RPMI8226 (cell line): ENCODE results near the gene CACUL1.
A peak's percentile ranks its signal among the peaks of the same experiment; 100 is the strongest.
"Not testable (repeated sequence)": the region's sequence is repeated elsewhere in the genome, so short reads cannot be mapped to it uniquely, and the experiment has no call there.

Experiments
- DNase-seq: peaks from one replicate; pipeline ENCODE4 v3.0.0-alpha.2; 2015

The CACUL1 gene

GRCh38 chr10:118754556-118755423 lies at the start of gene CACUL1:
Gene CACUL1 (minus strand): TSS chr10:118754970. CDS start chr10:118754762, 208 bp downstream.
- peak; percentile 98 for DNase-seq

GRCh38 chr10:118804262-118804773 lies 49.5 kb upstream of the CACUL1 start:
- DNase-seq, result no peak

GRCh38 chr10:118802126-118802793 lies 47.5 kb upstream of the CACUL1 start:
- DNase-seq, result no peak

- DNase-seq, result peak; percentile 19
Measured at GRCh38 chr10:118800920-118801319, 46.1 kb upstream of the CACUL1 start.

- no peak for DNase-seq
Measured at GRCh38 chr10:118799777-118800176, 45.0 kb upstream of the CACUL1 start.

- no peak for DNase-seq
Measured at GRCh38 chr10:118798231-118798662, 43.5 kb upstream of the CACUL1 start.

GRCh38 chr10:118794971-118795370 lies 40.2 kb upstream of the CACUL1 start:
- not testable (repeated sequence) for DNase-seq

GRCh38 chr10:118793545-118793944 lies 38.8 kb upstream of the CACUL1 start:
- DNase-seq, result no peak

GRCh38 chr10:118792526-118792925 lies 37.8 kb upstream of the CACUL1 start:
- DNase-seq, result no peak

GRCh38 chr10:118790058-118790457 lies 35.3 kb upstream of the CACUL1 start:
- peak; percentile 49 for DNase-seq

GRCh38 chr10:118785551-118785950 lies 30.8 kb upstream of the CACUL1 start:
- DNase-seq, result no peak

GRCh38 chr10:118783776-118784545 lies 29.2 kb upstream of the CACUL1 start:
- DNase-seq, result no peak

- not testable (repeated sequence) for DNase-seq
Measured at GRCh38 chr10:118782916-118783465, 28.2 kb upstream of the CACUL1 start.

GRCh38 chr10:118781541-118781940 lies 26.8 kb upstream of the CACUL1 start:
- DNase-seq, result no peak

GRCh38 chr10:118778727-118779126 lies 24.0 kb upstream of the CACUL1 start:
- no peak for DNase-seq

- DNase-seq, result no peak
Measured at GRCh38 chr10:118776960-118777359, 22.2 kb upstream of the CACUL1 start.

- DNase-seq, result no peak
Measured at GRCh38 chr10:118776033-118776432, 21.3 kb upstream of the CACUL1 start.

- no peak for DNase-seq
Measured at GRCh38 chr10:118775478-118775877, 20.7 kb upstream of the CACUL1 start.

GRCh38 chr10:118773041-118773440 lies 18.3 kb upstream of the CACUL1 start:
- DNase-seq, result no peak

GRCh38 chr10:118771976-118772375 lies 17.2 kb upstream of the CACUL1 start:
- DNase-seq, result no peak

- no peak for DNase-seq
Measured at GRCh38 chr10:118769898-118770600, 15.3 kb upstream of the CACUL1 start.
